NOMO-1 (cell line): ENCODE data around the gene LYPD6B.
"Not testable (repeated sequence)": the region's sequence is repeated elsewhere in the genome, so short reads cannot be mapped to it uniquely, and the experiment has no call there.

Experiments used
- DNase-seq, 2 experiments: peaks; one replicate each; lab custom pipeline; 2025; ENCODE audit not compliant: unreplicated experiment in 2 of 2; lab: John Stamatoyannopoulos, UW

Gene LYPD6B

GRCh38 chr2:149256877-149257276 lies 218.4 kb downstream of the LYPD6B start:
- not testable (repeated sequence) for DNase-seq

- no peak for DNase-seq
These were observed 220.0 kb downstream of the LYPD6B start for GRCh38 chr2:149258531-149258930.

GRCh38 chr2:149259136-149259535 lies 220.6 kb downstream of the LYPD6B start:
- no peak for DNase-seq

GRCh38 chr2:149261692-149262091 lies 223.2 kb downstream of the LYPD6B start:
- no peak for DNase-seq
